ENCODE results near the gene SLC10A7. TPM values are rescaled to one million over a fixed set of nuclear protein-coding genes. Genes with fewer than 3 reads are reported as not detected.

The SLC10A7 gene
- total RNA-seq, 1 donor from 2014 or later = 10.5 TPM

DNA sequence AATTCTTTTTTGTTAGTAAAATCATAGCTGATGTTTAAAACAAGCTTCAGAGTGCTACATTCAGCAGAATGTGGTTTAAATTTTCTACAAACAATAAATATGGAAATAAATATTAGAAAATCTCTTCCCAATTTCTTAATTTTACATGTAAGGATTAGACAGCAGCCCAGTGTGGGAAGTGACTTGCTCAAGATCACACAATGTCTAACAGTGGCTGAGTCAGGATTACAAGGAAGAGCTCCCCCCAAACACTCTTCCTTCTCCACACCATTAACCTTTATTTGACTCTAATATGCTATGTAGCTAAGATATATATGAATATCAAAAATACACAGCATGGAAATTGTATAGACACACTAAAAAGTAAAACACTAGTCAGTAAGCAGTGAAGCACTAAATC, 59.5 kb downstream of the SLC10A7 start:
- TF ChIP-seq, protein P1, sequence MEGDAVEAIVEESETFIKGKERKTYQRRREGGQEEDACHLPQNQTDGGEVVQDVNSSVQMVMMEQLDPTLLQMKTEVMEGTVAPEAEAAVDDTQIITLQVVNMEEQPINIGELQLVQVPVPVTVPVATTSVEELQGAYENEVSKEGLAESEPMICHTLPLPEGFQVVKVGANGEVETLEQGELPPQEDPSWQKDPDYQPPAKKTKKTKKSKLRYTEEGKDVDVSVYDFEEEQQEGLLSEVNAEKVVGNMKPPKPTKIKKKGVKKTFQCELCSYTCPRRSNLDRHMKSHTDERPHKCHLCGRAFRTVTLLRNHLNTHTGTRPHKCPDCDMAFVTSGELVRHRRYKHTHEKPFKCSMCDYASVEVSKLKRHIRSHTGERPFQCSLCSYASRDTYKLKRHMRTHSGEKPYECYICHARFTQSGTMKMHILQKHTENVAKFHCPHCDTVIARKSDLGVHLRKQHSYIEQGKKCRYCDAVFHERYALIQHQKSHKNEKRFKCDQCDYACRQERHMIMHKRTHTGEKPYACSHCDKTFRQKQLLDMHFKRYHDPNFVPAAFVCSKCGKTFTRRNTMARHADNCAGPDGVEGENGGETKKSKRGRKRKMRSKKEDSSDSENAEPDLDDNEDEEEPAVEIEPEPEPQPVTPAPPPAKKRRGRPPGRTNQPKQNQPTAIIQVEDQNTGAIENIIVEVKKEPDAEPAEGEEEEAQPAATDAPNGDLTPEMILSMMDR (IDR thresholded peaks at IDR 0.05) = no peak
- H3K4me1 Mint-ChIP-seq (ENCODE audit: unreplicated experiment) = no peaks in the 10 kb centered on the region
- H3K4me3 Mint-ChIP-seq (ENCODE audit: unreplicated experiment) = no peak overlapping the region
- H3K27ac Mint-ChIP-seq (ENCODE audit: unreplicated experiment) = no peak overlapping the region
- peaks cover 3% of the 10 kb centered on the region for H3K9me3 Mint-ChIP-seq (ENCODE audit: unreplicated experiment)
- H3K27me3 Mint-ChIP-seq (ENCODE audit: unreplicated experiment) = no peaks in the 10 kb centered on the region
- no peak for DNase-seq (ENCODE audit: extremely low spot score, unreplicated experiment)
- peaks cover 4% of the 10 kb centered on the region for H3K36me3 Mint-ChIP-seq (ENCODE audit: unreplicated experiment)

DNA sequence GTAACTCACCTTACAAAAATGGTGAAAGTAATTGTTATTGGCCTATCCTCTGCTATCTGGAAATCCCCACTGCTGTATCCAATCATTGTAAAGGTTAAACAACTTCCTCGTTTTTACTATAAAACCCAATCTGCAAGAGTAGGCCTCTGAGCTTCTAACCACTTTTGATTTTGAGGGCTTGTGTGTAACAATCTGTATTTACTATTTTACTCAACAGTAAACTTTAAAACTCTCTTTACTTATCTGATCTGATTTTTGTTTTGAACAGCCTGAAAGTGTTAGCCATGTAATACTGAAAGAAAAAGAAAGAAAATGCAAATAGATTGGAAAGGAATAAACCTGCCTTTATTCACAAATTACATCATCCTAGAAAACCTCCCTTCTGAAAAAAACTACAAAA, 63.1 kb downstream of the SLC10A7 start:
- Mint-ChIP-seq H3K4me1 (ENCODE audit: unreplicated experiment) (no peaks in the 10 kb centered on the region), H3K27ac (ENCODE audit: unreplicated experiment) (no peak overlapping the region), H3K36me3 (ENCODE audit: unreplicated experiment) (peaks cover 4% of the 10 kb centered on the region), H3K9me3 (ENCODE audit: unreplicated experiment) (peaks cover 3% of the 10 kb centered on the region), H3K4me3 (ENCODE audit: unreplicated experiment) (no peak overlapping the region), H3K27me3 (ENCODE audit: unreplicated experiment) (no peaks in the 10 kb centered on the region)
- no peak for DNase-seq (ENCODE audit: extremely low spot score, unreplicated experiment)
- TF ChIP-seq, protein P1 (IDR thresholded peaks at IDR 0.05) = no peak

DNA sequence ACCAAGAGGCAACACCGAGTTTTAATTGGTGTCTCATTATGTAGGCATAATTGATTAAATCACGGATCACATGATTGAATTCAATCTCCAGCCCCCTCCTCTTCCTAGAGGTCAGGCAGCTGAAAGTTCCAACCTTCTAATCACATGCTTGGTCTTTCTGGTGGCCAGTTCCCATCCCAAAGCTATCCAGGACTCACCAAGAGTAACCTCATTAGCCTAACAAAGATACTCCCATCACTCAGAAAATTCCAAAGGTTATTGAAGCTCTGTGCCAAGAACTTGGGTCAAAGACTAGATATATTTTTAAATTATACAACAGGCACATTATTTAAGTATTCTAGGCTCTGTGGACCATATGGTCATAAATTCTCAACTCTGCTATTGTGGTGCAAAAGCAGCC, 65.1 kb downstream of the SLC10A7 start:
- H3K4me1 Mint-ChIP-seq (ENCODE audit: unreplicated experiment) = no peaks in the 10 kb centered on the region
- H3K36me3 Mint-ChIP-seq (ENCODE audit: unreplicated experiment) = peaks cover 5% of the 10 kb centered on the region
- H3K27me3 Mint-ChIP-seq (ENCODE audit: unreplicated experiment) = no peaks in the 10 kb centered on the region
- H3K27ac Mint-ChIP-seq (ENCODE audit: unreplicated experiment) = no peak overlapping the region
- TF ChIP-seq, protein P1 (IDR thresholded peaks at IDR 0.05) = no peak
- H3K4me3 Mint-ChIP-seq (ENCODE audit: unreplicated experiment) = no peak overlapping the region
- no peak for DNase-seq (ENCODE audit: extremely low spot score, unreplicated experiment)
- H3K9me3 Mint-ChIP-seq (ENCODE audit: unreplicated experiment) = peaks cover 5% of the 10 kb centered on the region

DNA sequence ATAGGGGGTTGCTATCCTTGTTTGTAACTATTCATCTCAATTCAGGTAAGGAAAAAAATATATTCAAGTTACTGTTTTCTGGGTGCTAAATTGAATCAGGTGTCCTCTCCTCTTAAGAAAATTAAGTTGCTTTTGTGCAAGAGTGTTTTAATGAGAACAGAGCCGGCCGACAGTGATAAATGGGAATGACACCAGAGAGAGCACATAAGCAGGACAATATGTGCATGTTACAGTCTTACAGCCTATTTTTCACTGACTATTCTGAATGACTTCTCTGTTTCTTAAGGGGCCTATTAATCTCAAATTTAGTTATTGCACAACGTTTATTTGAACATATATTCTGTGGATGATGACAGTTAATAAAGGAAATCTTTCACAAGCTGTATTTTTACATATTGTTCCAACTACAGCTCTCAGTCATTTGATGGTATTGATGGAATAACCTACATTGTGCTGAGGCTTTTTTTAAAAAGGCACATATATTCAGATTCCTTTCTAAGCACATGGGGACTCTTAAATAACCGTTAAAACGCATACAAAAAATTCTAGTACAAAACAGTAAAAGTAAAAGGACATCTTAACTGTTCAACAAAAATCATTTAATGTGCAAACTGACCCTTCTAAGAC, 68.4 kb downstream of the SLC10A7 start:
- no peak for DNase-seq (ENCODE audit: extremely low spot score, unreplicated experiment)
- TF ChIP-seq, protein P1 (IDR thresholded peaks at IDR 0.05) = no peak
- H3K27ac Mint-ChIP-seq (ENCODE audit: unreplicated experiment) = no peak overlapping the region
- no peak overlapping the region for H3K4me3 Mint-ChIP-seq (ENCODE audit: unreplicated experiment)
- H3K27me3 Mint-ChIP-seq (ENCODE audit: unreplicated experiment) = no peaks in the 10 kb centered on the region
- peaks cover 11% of the 10 kb centered on the region for H3K36me3 Mint-ChIP-seq (ENCODE audit: unreplicated experiment)
- H3K9me3 Mint-ChIP-seq (ENCODE audit: unreplicated experiment) = peaks cover 12% of the 10 kb centered on the region
- H3K4me1 Mint-ChIP-seq (ENCODE audit: unreplicated experiment) = no peaks in the 10 kb centered on the region

DNA sequence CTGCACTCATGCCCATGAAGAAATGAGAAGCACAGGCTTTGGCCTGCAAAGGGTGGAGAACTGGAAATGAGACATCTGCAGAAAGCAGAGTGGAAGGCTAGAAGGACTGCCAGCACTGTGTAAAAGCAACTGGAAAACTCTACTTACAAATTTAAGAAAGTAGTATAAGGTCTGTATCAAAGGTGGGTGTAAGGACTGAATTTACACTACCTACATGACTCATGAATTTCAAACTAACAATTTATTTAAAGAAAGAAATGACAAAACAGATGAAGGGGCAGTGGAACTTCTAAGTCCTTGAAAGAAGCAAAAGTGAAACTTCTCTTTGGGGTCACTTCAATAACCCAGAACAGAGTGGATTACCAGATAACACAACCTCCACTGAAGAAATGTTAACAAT, 71.2 kb downstream of the SLC10A7 start:
- no peaks in the 10 kb centered on the region for H3K4me1 Mint-ChIP-seq (ENCODE audit: unreplicated experiment)
- TF ChIP-seq, protein P1 (IDR thresholded peaks at IDR 0.05) = no peak
- DNase-seq (ENCODE audit: extremely low spot score, unreplicated experiment) = no peak
- H3K27ac Mint-ChIP-seq (ENCODE audit: unreplicated experiment) = no peak overlapping the region
- H3K36me3 Mint-ChIP-seq (ENCODE audit: unreplicated experiment) = peaks cover 13% of the 10 kb centered on the region
- H3K4me3 Mint-ChIP-seq (ENCODE audit: unreplicated experiment) = no peak overlapping the region
- H3K9me3 Mint-ChIP-seq (ENCODE audit: unreplicated experiment) = peaks cover 14% of the 10 kb centered on the region
- H3K27me3 Mint-ChIP-seq (ENCODE audit: unreplicated experiment) = no peaks in the 10 kb centered on the region
